ENCODE data around the gene GPT2. TPM values are rescaled to one million over a fixed set of nuclear protein-coding genes. Genes with fewer than 3 reads are reported as not detected.

The GPT2 gene
- total and polyA plus RNA-seq, 5 experiments from 2014 or later = 0.19 to 3.4 (median 1.5) TPM; not detected in 1

GRCh38 chr16:46949241-46949892 is 65.2 kb downstream of the GPT2 start:
- H3K27me3 Mint-ChIP-seq = no peaks in the 10 kb centered on the region
- POLR2A ChIA-PET = no interaction called here
- ATAC-seq = no peak
- DNase-seq = no peak
- no peak overlapping the region for H3K4me3 Mint-ChIP-seq
- peaks cover 0 to 5% (median 0%) of the 10 kb centered on the region in 3 donors for H3K36me3 Mint-ChIP-seq
- H3K27ac Mint-ChIP-seq = peak overlapping the region in 1 of 10 donors; percentile 8
- H3K9me3 Mint-ChIP-seq = no peaks in the 10 kb centered on the region
- no peaks in the 10 kb centered on the region for H3K4me1 Mint-ChIP-seq

- DNase-seq = no peak
- no peaks in the 10 kb centered on the region for H3K27me3 Mint-ChIP-seq
- H3K4me3 Mint-ChIP-seq = no peak overlapping the region
- POLR2A ChIA-PET = no interaction called here
- no peaks in the 10 kb centered on the region for H3K9me3 Mint-ChIP-seq
- H3K4me1 Mint-ChIP-seq = no peaks in the 10 kb centered on the region
- peaks cover 0 to 11% (median 0%) of the 10 kb centered on the region in 3 donors for H3K36me3 Mint-ChIP-seq
- H3K27ac Mint-ChIP-seq = peak overlapping the region in 1 of 10 donors; percentile 15
- ATAC-seq = no peak
These were observed 65.8 kb downstream of the GPT2 start for GRCh38 chr16:46950009-46950408.

- no peak for DNase-seq
- POLR2A ChIA-PET = interaction anchor here (0.8 kb wide), 1 partner anchor 265 kb away, joined by 3 read pairs; no protein-coding TSS in a partner anchor
- Mint-ChIP-seq H3K4me3 (no peak overlapping the region), H3K27ac (no peak overlapping the region), H3K4me1 (peaks cover 4 to 8% (median 6%) of the 10 kb centered on the region in 4 donors), H3K27me3 (no peaks in the 10 kb centered on the region), H3K36me3 (peaks cover 0 to 55% (median 4%) of the 10 kb centered on the region in 3 donors), H3K9me3 (no peaks in the 10 kb centered on the region)
- ATAC-seq = no peak
These were observed 70.4 kb downstream of the GPT2 start for GRCh38 chr16:46954562-46954961.

- DNase-seq (peak in 6 of 10 donors; percentile 7 to 63 (median 44)), ATAC-seq (peak; percentile 86 to 97)
- Mint-ChIP-seq H3K36me3 (peaks cover 0 to 97% (median 8%) of the 10 kb centered on the region in 3 donors), H3K4me1 (peaks cover 23 to 44% (median 40%) of the 10 kb centered on the region in 4 donors), H3K4me3 (peak overlapping the region in 9 of 10 donors; percentile 21 to 65 (median 47)), H3K27ac (peak overlapping the region; percentile 82 to 96 (median 90)), H3K9me3 (no peaks in the 10 kb centered on the region), H3K27me3 (no peaks in the 10 kb centered on the region)
- POLR2A ChIA-PET = interaction anchor here (2.9 kb wide), 1 partner anchor 11 kb away, joined by 16 read pairs; the partner anchor contains the start of gene DNAJA2
These were observed 77.5 kb downstream of the GPT2 start for GRCh38 chr16:46961373-46962353.

GRCh38 chr16:46962629-46963028 is 78.5 kb downstream of the GPT2 start:
- peak overlapping the region in 6 of 10 donors; percentile 35 to 47 (median 42) for H3K4me3 Mint-ChIP-seq
- no peaks in the 10 kb centered on the region for H3K27me3 Mint-ChIP-seq
- no peaks in the 10 kb centered on the region for H3K9me3 Mint-ChIP-seq
- peak overlapping the region; percentile 1 to 96 (median 88) for H3K27ac Mint-ChIP-seq
- peaks cover 27 to 53% (median 48%) of the 10 kb centered on the region in 4 donors for H3K4me1 Mint-ChIP-seq
- ATAC-seq (no peak), DNase-seq (no peak)
- POLR2A ChIA-PET = interaction anchor here (0.7 to 2.9 kb wide), 2 partner anchors 10 to 172 kb away, joined by 4 to 16 read pairs; partner anchors contain the start of gene DNAJA2
- peaks cover 0 to 98% (median 11%) of the 10 kb centered on the region in 3 donors for H3K36me3 Mint-ChIP-seq

- H3K27me3 Mint-ChIP-seq = no peaks in the 10 kb centered on the region
- peaks cover 18 to 65% (median 55%) of the 10 kb centered on the region in 4 donors for H3K4me1 Mint-ChIP-seq
- ATAC-seq (no peak), DNase-seq (no peak)
- POLR2A ChIA-PET = no interaction called here
- H3K9me3 Mint-ChIP-seq = no peaks in the 10 kb centered on the region
- H3K4me3 Mint-ChIP-seq = no peak overlapping the region
- H3K27ac Mint-ChIP-seq = peak overlapping the region in 5 of 10 donors; percentile 10 to 84 (median 32)
- peaks cover 12 to 85% (median 30%) of the 10 kb centered on the region in 3 donors for H3K36me3 Mint-ChIP-seq
These were observed 83.9 kb downstream of the GPT2 start for GRCh38 chr16:46968063-46968435.

GRCh38 chr16:46970089-46970488 is 85.9 kb downstream of the GPT2 start:
- no peak for DNase-seq
- peak overlapping the region in 7 of 10 donors; percentile 3 to 88 (median 39) for H3K4me3 Mint-ChIP-seq
- peak overlapping the region in 4 of 10 donors; percentile 19 to 65 (median 40) for H3K27ac Mint-ChIP-seq
- H3K4me1 Mint-ChIP-seq = peaks cover 20 to 68% (median 58%) of the 10 kb centered on the region in 4 donors
- ATAC-seq = no peak
- no peaks in the 10 kb centered on the region for H3K9me3 Mint-ChIP-seq
- no peaks in the 10 kb centered on the region for H3K27me3 Mint-ChIP-seq
- peaks cover 12 to 65% (median 26%) of the 10 kb centered on the region in 3 donors for H3K36me3 Mint-ChIP-seq
- POLR2A ChIA-PET = interaction anchor here (0.8 kb wide), 1 partner anchor 179 kb away, joined by 3 read pairs; no protein-coding TSS in a partner anchor

GRCh38 chr16:46971271-46971670 is 87.1 kb downstream of the GPT2 start:
- ATAC-seq = no peak
- H3K36me3 Mint-ChIP-seq = peaks cover 12 to 54% (median 26%) of the 10 kb centered on the region in 3 donors
- H3K9me3 Mint-ChIP-seq = no peaks in the 10 kb centered on the region
- peaks cover 22 to 70% (median 65%) of the 10 kb centered on the region in 4 donors for H3K4me1 Mint-ChIP-seq
- POLR2A ChIA-PET = interaction anchor here (0.7 kb wide), 2 partner anchors 69 to 181 kb away, joined by 3 to 5 read pairs; no protein-coding TSS in a partner anchor
- DNase-seq = no peak
- H3K27me3 Mint-ChIP-seq = no peaks in the 10 kb centered on the region
- peak overlapping the region; percentile 6 to 88 (median 70) for H3K4me3 Mint-ChIP-seq
- H3K27ac Mint-ChIP-seq = peak overlapping the region in 9 of 10 donors; percentile 61 to 95 (median 82)

GRCh38 chr16:46972429-46973206 is 88.5 kb downstream of the GPT2 start:
- Mint-ChIP-seq H3K4me1 (peaks cover 17 to 67% (median 64%) of the 10 kb centered on the region in 4 donors), H3K36me3 (peaks cover 12 to 40% (median 20%) of the 10 kb centered on the region in 3 donors), H3K27me3 (no peaks in the 10 kb centered on the region), H3K4me3 (peak overlapping the region; percentile 82 to 100 (median 96)), H3K27ac (peak overlapping the region; percentile 93 to 99 (median 98)), H3K9me3 (no peaks in the 10 kb centered on the region)
- DNase-seq (peak; percentile 13 to 68 (median 46)), ATAC-seq (peak; percentile 41)
- POLR2A ChIA-PET = interaction anchor here (0.8 to 2.7 kb wide), 12 partner anchors 10 to 1640 kb away, joined by 3 to 16 read pairs (median 6); partner anchors contain the start of genes C16orf87, GPT2, ITFG1 and N4BP1

- no peaks in the 10 kb centered on the region for H3K27me3 Mint-ChIP-seq
- H3K27ac Mint-ChIP-seq = peak within 1 kb of the TSS; percentile 93 to 100 (median 99)
- H3K36me3 Mint-ChIP-seq = peaks cover 12 to 32% (median 14%) of the 10 kb centered on the region in 3 donors
- ATAC-seq (peak; percentile 84 to 89), DNase-seq (peak; percentile 83 to 94 (median 93))
- H3K4me3 Mint-ChIP-seq = peak within 1 kb of the TSS; percentile 88 to 100 (median 96)
- peaks cover 17 to 60% (median 57%) of the 10 kb centered on the region in 4 donors for H3K4me1 Mint-ChIP-seq
- POLR2A ChIA-PET = interaction anchor here (0.6 to 2.7 kb wide), 18 partner anchors 11 to 1640 kb away, joined by 3 to 16 read pairs (median 4); partner anchors contain the start of genes C16orf87, GPT2, ITFG1 and N4BP1
- H3K9me3 Mint-ChIP-seq = no peaks in the 10 kb centered on the region
These were observed 89.2 kb downstream of the GPT2 start, which contains the start of gene DNAJA2 for GRCh38 chr16:46973207-46973995. TSS of gene DNAJA2 (minus strand) at chr16:46973674. CDS start at chr16:46973572, 102 bp downstream.

GRCh38 chr16:46973996-46974324 is 89.8 kb downstream of the GPT2 start:
- no peak for DNase-seq
- Mint-ChIP-seq H3K36me3 (peaks cover 12 to 27% (median 14%) of the 10 kb centered on the region in 3 donors), H3K9me3 (no peaks in the 10 kb centered on the region), H3K4me3 (peak overlapping the region; percentile 88 to 96 (median 92)), H3K27ac (peak overlapping the region; percentile 93 to 100 (median 99)), H3K4me1 (peaks cover 15 to 55% (median 52%) of the 10 kb centered on the region in 4 donors), H3K27me3 (no peaks in the 10 kb centered on the region)
- POLR2A ChIA-PET = interaction anchor here (0.6 to 2.7 kb wide), 16 partner anchors 11 to 1639 kb away, joined by 3 to 16 read pairs (median 4); partner anchors contain the start of genes C16orf87, GPT2, ITFG1 and N4BP1
- ATAC-seq = peak in 1 of 2 donors; percentile 10

All from naive thymus-derived CD8-positive, alpha-beta T cell (primary cell).